ENCODE measurements around the gene SARDH. TPM values are rescaled to one million over a fixed set of nuclear protein-coding genes. Genes with fewer than 3 reads are reported as not detected.
A peak's percentile ranks its signal among the peaks of the same experiment; 100 is the strongest.
"Not testable (repeated sequence)": the region's sequence is repeated elsewhere in the genome, so short reads cannot be mapped to it uniquely, and the experiment has no call there.

The SARDH gene
- total and polyA plus RNA-seq, 9 donors: 2.5 to 10.0 (median 3.3) TPM

DNA sequence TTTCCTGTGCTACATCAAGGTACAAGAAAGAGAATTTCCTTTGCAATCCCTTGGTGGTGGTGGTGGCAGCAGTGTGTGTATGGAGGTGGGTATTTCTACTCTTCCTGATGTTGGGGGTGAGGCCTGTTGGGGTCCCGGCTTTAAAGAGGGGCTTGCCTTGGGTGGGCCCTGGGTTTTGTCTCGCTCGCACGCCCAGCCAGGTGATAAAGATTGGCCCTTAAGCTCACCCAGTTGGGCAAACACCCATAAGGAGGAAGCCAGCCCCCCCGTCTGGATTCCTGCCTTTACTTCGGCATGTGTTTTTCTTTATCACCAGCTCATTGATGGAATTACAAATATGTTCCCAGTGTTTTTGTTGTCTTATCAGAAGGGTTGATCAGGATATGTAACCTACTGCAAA is 16.0 kb upstream of the SARDH start:
- 77 to 89% (median 89%) methylated on average over 6 of the region's 6 CpGs for WGBS, 3 donors
- intact Hi-C loops (cut with DNase I): no loop called here
- Histone ChIP-seq H3K36me3 (no peaks in the 10 kb centered on the region), H3K9me3 (no peaks in the 10 kb centered on the region), H3K27ac (no peak overlapping the region), H3K4me3 (no peak overlapping the region), H3K4me1 (ENCODE audit: insufficient read depth) (no peaks in the 10 kb centered on the region), H3K27me3 (no peaks in the 10 kb centered on the region)
- DNase-seq: peak in 2 of 5 donors; percentile 8
- TF ChIP-seq EP300 (IDR thresholded peaks at IDR 0.05) (no peak), CTCF (IDR thresholded peaks at IDR 0.05) (no peak), POLR2A (IDR thresholded peaks at IDR 0.05) (no peak)

GRCh38 chr9:133752739-133753446 is 14.7 kb upstream of the SARDH start:
- DNase-seq: no peak
- H3K27me3 ChIP-seq: no peaks in the 10 kb centered on the region
- intact Hi-C loops (cut with DNase I): loop anchor here in 1 of 4 donors (1.0 kb wide), 1 partner anchor 25 kb away; no protein-coding TSS in a partner anchor

GRCh38 chr9:133750982-133751649 is 13.0 kb upstream of the SARDH start:
- Histone ChIP-seq H3K9me3 (no peaks in the 10 kb centered on the region), H3K27ac (no peak overlapping the region), H3K27me3 (no peaks in the 10 kb centered on the region), H3K4me1 (ENCODE audit: insufficient read depth) (no peaks in the 10 kb centered on the region), H3K36me3 (no peaks in the 10 kb centered on the region), H3K4me3 (no peak overlapping the region)
- TF ChIP-seq CTCF (IDR thresholded peaks at IDR 0.05) (no peak), POLR2A (IDR thresholded peaks at IDR 0.05) (no peak), EP300 (IDR thresholded peaks at IDR 0.05) (no peak)
- intact Hi-C loops (cut with DNase I): no loop called here
- WGBS, 3 donors: 85 to 93% (median 88%) methylated on average over 9 of the region's 9 CpGs
- DNase-seq: peak in 1 of 5 donors; percentile 15

More at GRCh38 chr9:133752739-133753446, 14.7 kb upstream of the SARDH start:
- H3K36me3 ChIP-seq: no peaks in the 10 kb centered on the region
- H3K4me3 ChIP-seq: no peak overlapping the region
- WGBS, 3 donors: 60 to 79% (median 75%) methylated on average over 9 of the region's 9 CpGs
- no peak overlapping the region for H3K27ac ChIP-seq
- no peaks in the 10 kb centered on the region for H3K4me1 ChIP-seq (ENCODE audit: insufficient read depth)
- no peaks in the 10 kb centered on the region for H3K9me3 ChIP-seq
- no peak for TF ChIP-seq CTCF (IDR thresholded peaks at IDR 0.05)
- TF ChIP-seq POLR2A (IDR thresholded peaks at IDR 0.05): no peak
- TF ChIP-seq EP300 (IDR thresholded peaks at IDR 0.05): no peak

DNA sequence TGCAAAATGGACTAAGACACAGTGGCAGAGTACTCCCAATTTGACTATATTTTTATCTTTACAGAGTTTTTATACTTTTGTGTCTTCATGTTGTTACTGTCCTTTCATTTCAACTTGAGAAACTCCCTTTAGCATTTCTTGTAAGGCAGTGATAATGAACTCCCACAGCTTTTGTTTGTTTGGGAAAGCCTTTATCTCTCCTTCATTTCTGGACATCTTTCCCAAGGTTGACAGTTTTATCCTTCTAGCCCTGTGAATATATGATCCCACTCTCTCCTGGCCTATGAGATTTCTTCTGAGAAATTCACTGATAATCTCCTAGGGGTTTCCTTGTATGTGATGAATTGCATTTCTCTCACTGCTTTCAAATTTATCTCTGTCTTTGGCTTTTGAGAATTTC is 9.2 kb upstream of the SARDH start:
- H3K4me1 ChIP-seq (ENCODE audit: insufficient read depth): no peaks in the 10 kb centered on the region
- H3K4me3 ChIP-seq: no peak overlapping the region
- intact Hi-C loops (cut with DNase I): no loop called here
- H3K27me3 ChIP-seq: no peaks in the 10 kb centered on the region
- no peak for TF ChIP-seq EP300 (IDR thresholded peaks at IDR 0.05)
- no peak for TF ChIP-seq POLR2A (IDR thresholded peaks at IDR 0.05)
- no peak for TF ChIP-seq CTCF (IDR thresholded peaks at IDR 0.05)
- DNase-seq: no peak
- no peak overlapping the region for H3K27ac ChIP-seq
- H3K9me3 ChIP-seq: no peaks in the 10 kb centered on the region
- no peaks in the 10 kb centered on the region for H3K36me3 ChIP-seq

GRCh38 chr9:133744528-133744927 is 6.4 kb upstream of the SARDH start:
- H3K27ac ChIP-seq; H3K9me3 ChIP-seq; H3K4me3 ChIP-seq; H3K27me3 ChIP-seq; H3K36me3 ChIP-seq; H3K4me1 ChIP-seq (ENCODE audit: insufficient read depth); intact Hi-C loops (cut with DNase I): not testable (repeated sequence)
- WGBS, 3 donors: 92 to 94% (median 92%) methylated on average over 15 to 31 of the region's 31 CpGs
- peak in 1 of 5 donors; percentile 20 for DNase-seq
